Measurements from ENCODE around the gene NFATC1. TPM values are rescaled to one million over a fixed set of nuclear protein-coding genes. Genes with fewer than 3 reads are reported as not detected.

Gene NFATC1
- total RNA-seq, 1 donor from 2014 or later, result 21.9 TPM

DNA sequence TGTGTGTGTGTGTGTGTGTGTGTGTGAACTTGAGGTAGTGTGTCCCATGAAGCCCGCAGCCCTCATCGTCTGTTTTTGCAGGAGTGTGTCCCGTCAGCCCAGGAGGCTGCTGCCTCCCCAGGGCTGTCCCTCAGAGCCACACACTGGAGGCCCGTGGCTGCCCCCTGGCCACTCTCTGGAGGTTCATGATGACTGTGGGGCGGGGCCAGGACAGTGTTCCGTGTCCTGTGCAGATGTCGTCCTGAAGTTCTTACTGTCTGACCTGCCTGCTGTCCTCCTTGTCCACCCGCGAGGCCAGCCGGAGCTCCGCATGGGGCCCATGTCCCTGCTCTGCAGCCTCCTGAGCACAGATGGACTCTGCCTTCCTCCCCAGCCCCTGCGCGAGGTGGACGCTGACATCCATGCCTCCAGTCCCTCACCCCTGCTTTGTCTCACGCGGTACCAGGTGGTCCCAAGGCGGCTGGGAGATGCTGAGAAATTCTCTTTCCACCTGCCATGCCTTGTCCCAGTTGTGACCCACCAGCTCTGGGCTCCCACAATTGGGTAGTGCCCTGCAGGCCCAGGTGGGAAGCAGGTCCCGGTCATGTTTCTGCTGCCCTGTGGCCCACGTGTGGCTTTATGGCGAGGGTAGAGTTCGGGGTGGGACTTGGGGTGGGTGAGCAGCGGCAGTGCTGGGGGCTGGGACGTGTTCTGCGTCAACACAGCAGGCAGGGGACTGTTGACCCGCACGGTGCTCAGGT lies 92.8 kb downstream of the NFATC1 start:
- no peak for DNase-seq (ENCODE audit: extremely low spot score in 2 of 2)
- intact Hi-C loops (cut with DNase I), result no loop called here

DNA sequence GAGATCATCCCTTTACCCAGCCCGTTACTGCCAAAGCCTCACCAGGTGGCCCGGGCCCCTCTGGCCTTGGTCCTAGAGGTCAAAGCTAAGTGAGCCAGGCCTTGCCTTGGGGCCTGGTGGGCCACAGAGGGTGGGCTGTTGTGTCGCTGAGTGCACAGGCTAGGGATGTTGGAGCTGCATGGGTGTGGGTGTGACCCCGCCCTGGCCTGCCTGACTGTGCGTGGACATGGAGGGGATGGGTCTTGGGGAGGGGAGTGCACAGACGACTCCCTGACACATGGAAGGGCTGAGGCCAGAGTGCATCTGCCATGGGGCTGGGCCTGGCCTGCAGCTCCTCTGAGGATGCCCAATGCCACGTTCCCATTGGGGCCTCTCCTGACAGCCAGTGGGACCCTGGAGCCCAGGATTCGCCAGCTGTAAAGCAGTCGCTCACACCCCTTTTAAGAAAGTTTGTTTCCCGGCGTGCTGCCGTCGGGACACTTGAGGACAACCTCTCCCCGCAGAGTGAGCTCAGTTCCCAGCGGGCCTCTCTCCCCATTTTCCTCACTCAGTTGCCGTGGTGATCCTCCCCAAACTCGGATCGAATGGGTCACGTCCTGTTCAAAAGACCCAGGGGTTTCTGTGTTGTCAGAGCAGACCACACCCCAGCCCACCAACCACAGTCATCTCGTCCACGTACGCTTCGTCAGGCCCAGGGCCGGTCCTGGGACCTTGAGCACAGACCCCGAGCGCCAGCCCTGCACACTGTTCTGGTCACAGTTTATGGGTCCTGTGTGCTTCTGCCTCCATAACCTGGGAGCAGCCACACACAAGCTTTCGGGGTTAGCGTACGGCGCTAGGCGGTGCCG lies 93.5 kb downstream of the NFATC1 start:
- H3K36me3 ChIP-seq, result peaks cover 0 to 19% of the 10 kb centered on the region in 2 donors
- intact Hi-C loops (cut with DNase I), result no loop called here
- no peak for DNase-seq (ENCODE audit: extremely low spot score in 2 of 2)

More for the DNA sequence above, 92.8 kb downstream of the NFATC1 start:
- H3K9me3 ChIP-seq, result no peaks in the 10 kb centered on the region
- H3K4me1 ChIP-seq, result peaks cover 14% of the 10 kb centered on the region
- H3K27me3 ChIP-seq, result no peaks in the 10 kb centered on the region
- H3K27ac ChIP-seq, result no peak overlapping the region
- no peak overlapping the region for H3K4me3 ChIP-seq
- TF ChIP-seq, protein P1, sequence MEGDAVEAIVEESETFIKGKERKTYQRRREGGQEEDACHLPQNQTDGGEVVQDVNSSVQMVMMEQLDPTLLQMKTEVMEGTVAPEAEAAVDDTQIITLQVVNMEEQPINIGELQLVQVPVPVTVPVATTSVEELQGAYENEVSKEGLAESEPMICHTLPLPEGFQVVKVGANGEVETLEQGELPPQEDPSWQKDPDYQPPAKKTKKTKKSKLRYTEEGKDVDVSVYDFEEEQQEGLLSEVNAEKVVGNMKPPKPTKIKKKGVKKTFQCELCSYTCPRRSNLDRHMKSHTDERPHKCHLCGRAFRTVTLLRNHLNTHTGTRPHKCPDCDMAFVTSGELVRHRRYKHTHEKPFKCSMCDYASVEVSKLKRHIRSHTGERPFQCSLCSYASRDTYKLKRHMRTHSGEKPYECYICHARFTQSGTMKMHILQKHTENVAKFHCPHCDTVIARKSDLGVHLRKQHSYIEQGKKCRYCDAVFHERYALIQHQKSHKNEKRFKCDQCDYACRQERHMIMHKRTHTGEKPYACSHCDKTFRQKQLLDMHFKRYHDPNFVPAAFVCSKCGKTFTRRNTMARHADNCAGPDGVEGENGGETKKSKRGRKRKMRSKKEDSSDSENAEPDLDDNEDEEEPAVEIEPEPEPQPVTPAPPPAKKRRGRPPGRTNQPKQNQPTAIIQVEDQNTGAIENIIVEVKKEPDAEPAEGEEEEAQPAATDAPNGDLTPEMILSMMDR (IDR thresholded peaks at IDR 0.05), result no peak
- TF ChIP-seq POLR2A (IDR thresholded peaks at IDR 0.05) (no peak), POLR2AphosphoS5 (IDR thresholded peaks at IDR 0.05; ENCODE audit: insufficient read depth in 1 of 2, low read depth in 1 of 2) (no peak)
- H3K36me3 ChIP-seq, result peaks cover 0 to 14% of the 10 kb centered on the region in 2 donors

DNA sequence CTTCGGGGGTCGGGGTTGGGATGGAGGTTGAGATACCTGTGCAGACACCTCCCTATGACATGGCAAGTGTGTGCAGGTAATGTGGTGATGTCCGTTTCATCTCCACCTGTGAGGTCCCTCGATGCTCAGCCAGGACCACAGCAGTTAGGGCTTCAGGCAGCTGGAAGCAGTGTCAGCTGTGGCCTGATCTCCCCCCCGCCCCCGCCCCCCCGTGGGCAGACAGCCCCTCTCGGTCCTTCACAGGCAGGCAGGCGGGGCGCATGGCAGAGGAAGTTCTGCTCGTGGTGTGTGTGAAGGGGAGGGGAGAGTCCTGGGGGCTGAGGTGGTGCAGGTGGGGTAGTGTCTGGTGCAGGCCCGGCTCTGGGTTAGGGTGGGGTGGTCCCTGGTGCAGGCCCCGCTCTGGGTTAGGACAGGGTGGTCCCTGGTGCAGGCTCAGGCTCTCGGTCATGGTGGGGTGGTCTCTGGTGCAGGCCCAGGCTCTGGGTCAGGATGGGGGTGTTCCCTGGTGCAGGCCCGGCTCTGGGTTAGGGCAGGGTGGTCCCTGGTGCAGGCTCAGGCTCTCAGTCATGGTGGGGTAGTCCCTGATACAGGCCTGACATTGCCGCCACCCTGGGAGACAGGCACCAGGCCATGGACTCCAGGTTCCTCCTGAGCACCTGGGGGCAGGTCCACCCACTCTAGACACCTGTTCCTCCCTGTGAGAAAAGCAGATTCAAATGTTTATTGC lies 94.3 kb downstream of the NFATC1 start:
- Histone ChIP-seq H3K27ac (no peak overlapping the region), H3K9me3 (no peaks in the 10 kb centered on the region), H3K4me1 (peaks cover 8% of the 10 kb centered on the region), H3K4me3 (no peak overlapping the region), H3K36me3 (peaks cover 0 to 19% of the 10 kb centered on the region in 2 donors), H3K27me3 (no peaks in the 10 kb centered on the region)
- DNase-seq (ENCODE audit: extremely low spot score in 2 of 2), result no peak
- TF ChIP-seq POLR2A (IDR thresholded peaks at IDR 0.05), result no peak
- TF ChIP-seq, protein P1 (IDR thresholded peaks at IDR 0.05), result no peak
- TF ChIP-seq POLR2AphosphoS5 (IDR thresholded peaks at IDR 0.05; ENCODE audit: insufficient read depth in 1 of 2, low read depth in 1 of 2), result no peak
- intact Hi-C loops (cut with DNase I), result no loop called here

More for the DNA sequence above, 93.5 kb downstream of the NFATC1 start:
- TF ChIP-seq, protein P1 (IDR thresholded peaks at IDR 0.05), result no peak
- TF ChIP-seq POLR2AphosphoS5 (IDR thresholded peaks at IDR 0.05; ENCODE audit: insufficient read depth in 1 of 2, low read depth in 1 of 2) (no peak), POLR2A (IDR thresholded peaks at IDR 0.05) (no peak)
- Histone ChIP-seq H3K4me3 (no peak overlapping the region), H3K27ac (no peak overlapping the region), H3K4me1 (peaks cover 14% of the 10 kb centered on the region), H3K9me3 (no peaks in the 10 kb centered on the region), H3K27me3 (no peaks in the 10 kb centered on the region)

DNA sequence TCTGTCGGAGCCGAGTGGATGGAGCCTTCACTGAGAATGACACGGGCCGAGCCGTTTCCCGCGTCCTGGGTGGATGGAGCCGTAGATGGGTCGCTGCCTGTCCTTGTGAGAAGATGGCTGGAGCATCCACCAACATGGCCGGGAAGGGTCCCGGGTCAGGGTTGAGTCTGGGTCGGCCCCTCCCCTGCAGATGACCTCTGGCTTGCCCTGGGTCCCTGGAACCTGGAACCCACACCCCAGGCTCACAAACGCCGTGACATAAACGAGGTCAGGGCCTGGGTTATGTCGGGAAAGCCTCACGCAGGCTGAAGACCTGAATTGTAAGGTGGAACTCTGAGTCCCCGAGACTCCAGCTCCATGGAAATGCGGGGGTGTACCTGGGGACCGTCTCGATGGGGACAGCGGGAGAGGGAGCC lies 94.9 kb downstream of the NFATC1 start:
- Histone ChIP-seq H3K9me3 (no peaks in the 10 kb centered on the region), H3K4me3 (no peak overlapping the region), H3K27ac (no peak overlapping the region), H3K4me1 (peaks cover 3% of the 10 kb centered on the region), H3K27me3 (no peaks in the 10 kb centered on the region), H3K36me3 (peaks cover 0 to 19% of the 10 kb centered on the region in 2 donors)
- TF ChIP-seq POLR2A (IDR thresholded peaks at IDR 0.05) (no peak), POLR2AphosphoS5 (IDR thresholded peaks at IDR 0.05; ENCODE audit: insufficient read depth in 1 of 2, low read depth in 1 of 2) (no peak)
- TF ChIP-seq, protein P1 (IDR thresholded peaks at IDR 0.05), result no peak
- DNase-seq (ENCODE audit: extremely low spot score in 2 of 2), result no peak
- intact Hi-C loops (cut with DNase I), result no loop called here

Data from vagina (tissue), 2 donors.